Measurements from ENCODE around the gene ITPKB. TPM values are rescaled to one million over a fixed set of nuclear protein-coding genes. Genes with fewer than 3 reads are reported as not detected.

ITPKB gene
- total RNA-seq, 1 donor from 2014 or later, result 21.2 TPM

GRCh38 chr1:226637147-226637935 is 101.7 kb downstream of the ITPKB start:
- Mint-ChIP-seq H3K4me1 (no peaks in the 10 kb centered on the region), H3K9me3 (no peaks in the 10 kb centered on the region), H3K27ac (no peak overlapping the region), H3K27me3 (ENCODE audit: low read depth) (no peaks in the 10 kb centered on the region), H3K4me3 (no peak overlapping the region), H3K36me3 (peaks cover 4% of the 10 kb centered on the region)
- no peak for TF ChIP-seq CTCF (IDR thresholded peaks at IDR 0.05; ENCODE audit: unreplicated experiment)
- DNase-seq (ENCODE audit: low spot score in 2 of 2, unreplicated experiment in 2 of 2), result no peak

- H3K36me3 Mint-ChIP-seq, result peaks cover 4% of the 10 kb centered on the region
- H3K27me3 Mint-ChIP-seq (ENCODE audit: low read depth), result no peaks in the 10 kb centered on the region
- no peaks in the 10 kb centered on the region for H3K9me3 Mint-ChIP-seq
- no peak overlapping the region for H3K4me3 Mint-ChIP-seq
- no peak overlapping the region for H3K27ac Mint-ChIP-seq
- H3K4me1 Mint-ChIP-seq, result no peaks in the 10 kb centered on the region
- DNase-seq (ENCODE audit: low spot score in 2 of 2, unreplicated experiment in 2 of 2), result no peak
- no peak for TF ChIP-seq CTCF (IDR thresholded peaks at IDR 0.05; ENCODE audit: unreplicated experiment)
Observed at GRCh38 chr1:226636847-226637096, 102.3 kb downstream of the ITPKB start.

GRCh38 chr1:226635456-226635941 is 103.6 kb downstream of the ITPKB start:
- TF ChIP-seq CTCF (IDR thresholded peaks at IDR 0.05; ENCODE audit: unreplicated experiment), result no peak
- Mint-ChIP-seq H3K27ac (no peak overlapping the region), H3K27me3 (ENCODE audit: low read depth) (no peaks in the 10 kb centered on the region), H3K4me1 (no peaks in the 10 kb centered on the region), H3K36me3 (peaks cover 4% of the 10 kb centered on the region), H3K9me3 (no peaks in the 10 kb centered on the region), H3K4me3 (no peak overlapping the region)
- no peak for DNase-seq (ENCODE audit: low spot score in 2 of 2, unreplicated experiment in 2 of 2)

- no peak for DNase-seq (ENCODE audit: low spot score in 2 of 2, unreplicated experiment in 2 of 2)
- no peak for TF ChIP-seq CTCF (IDR thresholded peaks at IDR 0.05; ENCODE audit: unreplicated experiment)
- H3K27ac Mint-ChIP-seq, result no peak overlapping the region
- H3K9me3 Mint-ChIP-seq, result no peaks in the 10 kb centered on the region
- H3K4me1 Mint-ChIP-seq, result no peaks in the 10 kb centered on the region
- H3K4me3 Mint-ChIP-seq, result no peak overlapping the region
- no peaks in the 10 kb centered on the region for H3K27me3 Mint-ChIP-seq (ENCODE audit: low read depth)
- peaks cover 4% of the 10 kb centered on the region for H3K36me3 Mint-ChIP-seq
Observed at GRCh38 chr1:226634611-226635246, 104.4 kb downstream of the ITPKB start.

GRCh38 chr1:226634166-226634588 is 104.9 kb downstream of the ITPKB start:
- Mint-ChIP-seq H3K4me3 (no peak overlapping the region), H3K9me3 (no peaks in the 10 kb centered on the region), H3K36me3 (peaks cover 6% of the 10 kb centered on the region), H3K27me3 (ENCODE audit: low read depth) (no peaks in the 10 kb centered on the region), H3K4me1 (no peaks in the 10 kb centered on the region), H3K27ac (no peak overlapping the region)
- DNase-seq (ENCODE audit: low spot score in 2 of 2, unreplicated experiment in 2 of 2), result peak; percentile 69 to 89
- peak; percentile 96 for TF ChIP-seq CTCF (IDR thresholded peaks at IDR 0.05; ENCODE audit: unreplicated experiment)

Measured in mesothelial cell of epicardium (in vitro differentiated cells).